GM20000 (cell line): Measurements from ENCODE around the gene HECTD1.
A peak's percentile ranks its signal among the peaks of the same experiment; 100 is the strongest.

Experiments
- DNase-seq: peaks from one replicate; pipeline ENCODE4 v3.0.0; 2012; ENCODE audit warnings: low spot score
- TF ChIP-seq, protein P1 (sequence below): IDR thresholded peaks from 2 replicates; pipeline ENCODE4 v1.5.1; 2012; ENCODE audit warnings: mild to moderate bottlenecking, control low read depth; ENCODE audit errors: extremely low read depth, missing control alignments

Gene HECTD1

DNA sequence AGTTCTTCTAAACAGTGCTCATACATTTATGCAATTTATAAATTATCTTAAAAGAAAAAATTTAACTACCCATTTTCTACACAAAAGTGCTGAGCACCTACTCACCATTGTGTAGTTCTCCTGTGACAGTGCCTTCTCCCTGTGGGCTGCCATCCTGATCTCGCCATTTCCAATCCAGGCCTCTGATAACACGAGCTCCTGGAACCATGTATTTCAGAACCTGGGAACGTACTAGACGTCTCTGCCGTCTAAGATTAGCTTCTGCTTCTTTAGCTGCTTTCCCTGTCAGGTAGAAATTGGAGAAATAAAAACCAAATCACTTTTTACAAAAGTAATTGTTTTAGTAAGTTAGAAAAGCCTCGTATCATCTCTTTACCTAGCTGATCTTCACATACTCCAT, 74.5 kb downstream of the HECTD1 start:
- TF ChIP-seq, protein P1, sequence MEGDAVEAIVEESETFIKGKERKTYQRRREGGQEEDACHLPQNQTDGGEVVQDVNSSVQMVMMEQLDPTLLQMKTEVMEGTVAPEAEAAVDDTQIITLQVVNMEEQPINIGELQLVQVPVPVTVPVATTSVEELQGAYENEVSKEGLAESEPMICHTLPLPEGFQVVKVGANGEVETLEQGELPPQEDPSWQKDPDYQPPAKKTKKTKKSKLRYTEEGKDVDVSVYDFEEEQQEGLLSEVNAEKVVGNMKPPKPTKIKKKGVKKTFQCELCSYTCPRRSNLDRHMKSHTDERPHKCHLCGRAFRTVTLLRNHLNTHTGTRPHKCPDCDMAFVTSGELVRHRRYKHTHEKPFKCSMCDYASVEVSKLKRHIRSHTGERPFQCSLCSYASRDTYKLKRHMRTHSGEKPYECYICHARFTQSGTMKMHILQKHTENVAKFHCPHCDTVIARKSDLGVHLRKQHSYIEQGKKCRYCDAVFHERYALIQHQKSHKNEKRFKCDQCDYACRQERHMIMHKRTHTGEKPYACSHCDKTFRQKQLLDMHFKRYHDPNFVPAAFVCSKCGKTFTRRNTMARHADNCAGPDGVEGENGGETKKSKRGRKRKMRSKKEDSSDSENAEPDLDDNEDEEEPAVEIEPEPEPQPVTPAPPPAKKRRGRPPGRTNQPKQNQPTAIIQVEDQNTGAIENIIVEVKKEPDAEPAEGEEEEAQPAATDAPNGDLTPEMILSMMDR = no peak

DNA sequence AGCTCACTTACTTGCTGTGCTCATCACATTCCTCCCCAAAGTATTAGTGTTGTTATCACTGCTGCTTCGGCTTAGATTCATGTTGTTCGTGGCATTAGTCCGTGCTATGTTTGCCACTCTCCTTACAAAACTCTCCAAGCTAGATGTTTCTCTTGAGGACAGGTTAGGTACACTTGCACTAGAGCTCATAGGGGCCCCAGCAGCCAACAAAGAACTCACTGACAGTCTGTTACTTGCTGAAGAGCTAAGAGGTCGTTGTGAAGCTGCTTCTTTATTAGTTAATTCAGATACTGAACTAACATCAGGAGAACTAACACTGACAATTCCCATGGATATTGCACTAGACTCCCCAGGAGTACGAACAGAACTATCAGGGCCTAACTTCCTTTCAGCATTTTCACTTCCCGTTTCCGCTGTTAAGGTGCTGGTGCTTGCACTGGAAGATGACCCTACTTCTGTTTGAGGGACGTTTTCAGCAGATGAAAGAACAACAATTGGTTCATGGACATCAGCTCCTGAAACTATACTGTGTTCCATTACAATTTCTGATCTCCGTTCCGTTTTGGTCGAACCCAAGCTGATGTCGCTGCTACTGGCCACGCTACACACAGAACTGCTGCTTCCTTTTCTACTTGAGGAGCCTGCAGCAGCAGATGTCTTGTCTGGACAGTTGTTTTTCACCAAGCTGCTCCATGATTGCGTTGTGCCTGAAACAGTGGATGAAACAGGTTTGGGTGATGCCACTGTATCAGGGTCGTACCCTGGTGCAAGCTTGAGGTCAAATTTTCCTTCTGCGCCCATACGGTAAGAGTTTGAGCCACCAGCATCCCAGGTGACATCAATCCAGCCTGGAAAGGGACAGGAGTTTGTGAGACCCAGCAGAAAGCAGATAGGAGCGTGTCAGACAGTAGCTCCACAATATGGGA, 78.7 kb downstream of the HECTD1 start:
- no peak for DNase-seq
- TF ChIP-seq, protein P1 = no peak

More for the DNA sequence above, 74.5 kb downstream of the HECTD1 start:
- DNase-seq = no peak

DNA sequence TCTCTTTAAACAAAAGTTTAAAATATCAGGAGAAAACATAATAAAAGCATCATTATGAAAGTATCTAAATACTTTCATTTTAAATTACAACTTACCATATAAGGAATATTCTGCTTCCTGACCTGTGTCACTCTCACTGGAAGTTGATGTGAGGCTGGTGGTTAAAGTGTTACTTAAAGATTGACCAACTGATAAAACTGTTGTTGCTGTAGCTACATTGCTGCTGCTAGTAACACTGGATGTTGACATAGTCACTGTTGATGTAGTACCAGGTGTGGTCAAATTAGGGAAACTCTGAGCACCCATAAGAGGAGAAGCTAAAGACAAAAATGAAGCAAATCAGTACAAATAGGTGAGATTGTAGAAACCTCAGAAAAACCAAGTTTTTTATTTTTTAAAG, 79.9 kb downstream of the HECTD1 start:
- TF ChIP-seq, protein P1 = no peak
- DNase-seq = peak; percentile 45

DNA sequence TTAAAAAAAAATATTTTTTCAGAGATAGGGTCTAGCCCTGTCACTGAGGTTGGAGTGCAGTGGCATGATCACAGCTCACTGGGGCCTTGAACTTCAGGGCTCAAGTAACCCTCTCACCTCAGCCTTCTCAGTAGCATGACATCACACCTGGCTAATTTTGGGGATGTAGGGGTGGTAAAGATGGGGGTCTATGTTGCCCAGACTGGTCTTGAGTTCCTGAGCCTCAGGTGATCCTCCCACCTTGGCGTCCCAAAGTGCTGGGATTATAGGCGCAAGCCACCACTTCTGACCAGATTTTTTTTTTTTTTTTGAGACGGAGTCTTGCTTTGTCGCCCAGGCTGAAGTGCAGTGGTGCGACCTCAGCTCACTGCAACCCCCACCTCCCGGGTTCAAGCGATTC, 80.9 kb downstream of the HECTD1 start:
- DNase-seq = no peak
- TF ChIP-seq, protein P1 = no peak

DNA sequence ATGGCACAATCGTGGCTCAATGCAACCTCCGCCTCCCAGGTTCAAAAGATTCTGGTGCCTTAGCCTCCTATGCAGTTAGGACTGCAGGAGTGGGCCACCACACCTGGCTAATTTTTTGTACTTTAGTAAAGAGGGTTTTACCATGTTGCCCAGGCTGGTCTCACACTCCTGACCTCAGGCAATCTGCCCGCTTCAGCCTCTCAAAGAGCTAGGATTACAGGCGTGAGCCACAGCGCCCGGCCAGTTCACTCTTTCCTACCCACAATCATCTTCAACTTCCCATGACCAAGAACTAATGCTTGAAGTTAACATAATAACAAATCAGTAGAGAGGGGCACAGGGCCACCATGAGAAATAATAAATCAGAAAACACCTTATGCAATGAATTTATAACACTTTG, 82.4 kb downstream of the HECTD1 start:
- TF ChIP-seq, protein P1 = no peak
- no peak for DNase-seq

DNA sequence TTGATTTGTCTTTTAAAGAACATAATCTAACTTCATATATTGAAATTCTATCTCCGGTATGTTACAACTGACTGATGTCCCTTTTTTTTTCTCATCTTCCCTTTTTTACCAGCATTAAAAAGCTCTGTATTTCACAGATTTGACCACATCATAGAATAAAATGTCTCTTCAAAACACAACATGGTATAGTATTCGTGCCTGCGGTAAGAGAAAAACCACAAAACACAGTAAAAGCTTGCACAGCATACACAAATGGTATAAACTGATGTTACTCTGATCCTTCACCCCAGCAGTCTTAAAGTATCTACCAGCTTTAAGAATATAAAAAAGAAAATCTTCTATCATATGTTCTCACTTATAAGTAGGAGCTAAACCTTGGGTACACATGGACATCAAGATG, 83.4 kb downstream of the HECTD1 start:
- DNase-seq = no peak
- TF ChIP-seq, protein P1 = no peak

DNA sequence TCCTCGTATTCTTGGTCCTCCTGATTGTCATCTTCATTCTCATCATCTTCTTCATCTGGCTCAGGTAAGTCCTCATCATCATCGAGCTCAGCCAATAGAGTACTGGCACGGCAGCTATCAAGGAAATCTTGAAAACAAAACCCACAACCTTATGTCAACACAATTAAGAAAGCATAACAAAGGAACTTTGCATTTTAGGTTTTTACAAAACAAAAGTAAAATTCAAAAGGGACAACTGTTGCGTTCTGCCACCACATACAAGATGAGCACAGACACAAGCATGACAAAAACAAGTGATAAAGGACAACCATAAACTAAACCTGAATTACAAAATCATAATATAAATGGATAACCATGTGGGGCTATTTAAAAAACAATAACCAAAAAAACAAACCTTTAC, 84.7 kb downstream of the HECTD1 start:
- no peak for DNase-seq

More for the DNA sequence above, 84.7 kb downstream of the HECTD1 start:
- TF ChIP-seq, protein P1 = no peak
